Activated T-helper 1 cell treated with anti-CD3 and anti-CD28 coated beads, Interleukin-12 subunit alpha, Interleukin-12 subunit beta, Interleukin-2, Interleukin-4 antibody, amounts not matched to agents 30 ng/mL and 10 ng/mL and 1 ng/mL, durations not matched to agents 14 hours and 24 hours and 36 hours (primary cell): ENCODE results near the gene CHCHD6. TPM values are rescaled to one million over a fixed set of nuclear protein-coding genes. Genes with fewer than 3 reads are reported as not detected.

ENCODE experiments used
- DNase-seq: peaks from one replicate; pipeline ENCODE4 v3.0.0; 2021; ENCODE audit warnings: low spot score
- H3K27ac Mint-ChIP-seq: one replicate; pipeline ENCODE4 v1.8.0; 2021; ENCODE audit warnings: mild to moderate bottlenecking, mixed read lengths
- H3K27me3 Mint-ChIP-seq: one replicate; pipeline ENCODE4 v1.8.0; 2022; ENCODE audit warnings: mild to moderate bottlenecking, moderate library complexity, mixed read lengths; ENCODE audit not compliant: insufficient read depth
- H3K36me3 Mint-ChIP-seq: one replicate; pipeline ENCODE4 v1.8.0; 2021; ENCODE audit warnings: low read depth, mixed read lengths
- H3K4me1 Mint-ChIP-seq: one replicate; pipeline ENCODE4 v1.8.0; 2021; ENCODE audit warnings: low read depth, mixed read lengths
- H3K4me3 Mint-ChIP-seq: one replicate; pipeline ENCODE4 v1.8.0; 2021; ENCODE audit warnings: mild to moderate bottlenecking, moderate library complexity, mixed read lengths
- H3K9me3 Mint-ChIP-seq: one replicate; pipeline ENCODE4 v1.8.0; 2021; ENCODE audit warnings: mixed read lengths
- intact Hi-C: fragments of 100-400 bp; cut with micrococcal nuclease; formaldehyde crosslinking; loops from one replicate; pipeline ENCODE4 v1.15.1; 2024
- total RNA-seq: library from RNA; stranded (reverse); gene quantifications from 2 replicates; pipeline ENCODE4 v1.2.3, GENCODE V29; 2022

Gene CHCHD6
- total RNA-seq, 1 donor from 2014 or later, result 17.5 TPM

DNA sequence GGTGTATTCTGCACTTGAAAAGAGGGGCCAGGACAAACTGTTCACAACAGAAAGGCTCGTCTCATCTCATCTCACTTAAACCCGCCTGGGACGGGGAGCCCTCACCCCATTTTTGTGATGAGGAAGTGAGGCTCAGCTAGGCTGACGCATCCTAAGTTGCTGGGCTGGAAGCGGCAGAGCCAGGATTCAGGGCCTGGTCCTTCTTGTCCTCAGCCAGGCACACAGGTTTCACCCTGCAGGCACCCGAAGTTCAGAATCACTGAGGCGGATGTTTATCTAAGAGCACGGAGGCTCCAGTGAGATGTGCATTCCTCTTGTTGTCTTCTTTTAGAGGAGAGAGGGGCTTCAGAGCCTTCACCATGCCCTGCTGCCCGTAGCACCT is 227.8 kb downstream of the CHCHD6 start:
- DNase-seq, result no peak
- no peak overlapping the region for H3K27ac Mint-ChIP-seq
- no peaks in the 10 kb centered on the region for H3K36me3 Mint-ChIP-seq
- no peak overlapping the region for H3K4me3 Mint-ChIP-seq
- H3K9me3 Mint-ChIP-seq, result no peaks in the 10 kb centered on the region
- intact Hi-C loops, result no loop called here
- no peaks in the 10 kb centered on the region for H3K27me3 Mint-ChIP-seq
- peaks cover 10% of the 10 kb centered on the region for H3K4me1 Mint-ChIP-seq

DNA sequence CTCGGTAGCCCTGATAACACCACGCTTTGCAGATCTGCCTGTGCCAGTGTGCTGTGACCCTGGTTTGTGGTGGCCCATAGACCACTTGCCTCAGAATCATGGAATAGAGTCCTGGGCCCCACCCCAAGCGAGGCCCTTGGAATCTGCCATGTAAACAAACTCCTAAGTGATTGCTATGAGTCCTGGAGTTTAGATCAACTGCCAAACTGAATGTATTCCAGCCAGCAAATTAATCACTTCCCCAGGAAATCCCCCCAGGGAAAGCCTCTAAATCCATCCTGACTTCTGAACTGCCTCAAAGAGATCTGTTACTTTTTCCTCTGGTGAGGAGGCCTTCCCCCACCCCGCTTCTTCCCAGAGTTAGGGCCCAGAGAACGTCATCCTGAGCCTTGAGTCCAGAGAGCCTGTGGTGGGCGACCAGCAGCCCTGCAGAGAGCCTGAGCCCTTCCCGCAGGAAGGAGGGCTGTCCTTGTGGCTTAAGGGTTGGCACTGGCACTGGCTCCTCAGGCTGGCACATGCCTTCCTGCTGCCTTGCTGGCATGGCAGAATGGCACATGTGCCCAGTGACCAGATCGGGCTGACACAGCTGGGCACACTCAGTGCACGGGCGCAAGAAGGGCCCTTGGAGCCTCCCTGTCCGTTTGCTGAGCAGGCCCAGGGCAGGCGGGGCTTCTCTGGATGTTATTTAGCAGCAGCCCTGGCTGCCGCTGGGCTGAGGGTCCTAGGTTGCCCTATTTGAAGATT is 228.3 kb downstream of the CHCHD6 start:
- Mint-ChIP-seq H3K9me3 (no peaks in the 10 kb centered on the region), H3K27me3 (no peaks in the 10 kb centered on the region), H3K4me1 (peaks cover 10% of the 10 kb centered on the region), H3K27ac (no peak overlapping the region), H3K4me3 (no peak overlapping the region), H3K36me3 (no peaks in the 10 kb centered on the region)
- DNase-seq, result no peak
- intact Hi-C loops, result no loop called here

DNA sequence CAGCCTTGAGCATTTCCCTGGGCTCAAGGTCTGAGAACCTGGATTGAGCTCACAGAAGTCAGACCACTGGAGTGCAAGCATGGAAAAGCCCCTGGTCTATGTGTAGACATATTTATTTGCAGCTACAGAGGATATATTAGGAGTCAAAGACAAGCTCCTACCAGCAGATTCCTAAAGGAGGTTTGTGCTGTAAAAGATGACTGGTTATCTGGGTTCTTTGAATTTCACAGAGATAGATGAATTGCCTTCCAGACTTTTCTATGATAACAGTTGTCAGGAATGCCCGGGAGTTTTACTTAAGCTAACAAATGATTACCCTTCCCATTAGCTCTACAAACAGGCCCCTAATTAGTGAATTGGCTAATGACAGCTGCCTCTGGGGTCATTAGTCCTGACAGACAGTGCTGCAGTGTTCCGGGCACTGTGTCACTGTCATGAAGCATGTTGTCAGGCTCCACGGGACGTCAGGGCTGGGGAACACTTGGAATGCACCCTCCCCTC is 230.0 kb downstream of the CHCHD6 start:
- DNase-seq, result no peak
- Mint-ChIP-seq H3K4me3 (no peak overlapping the region), H3K4me1 (peaks cover 10% of the 10 kb centered on the region), H3K27ac (no peak overlapping the region), H3K27me3 (no peaks in the 10 kb centered on the region), H3K9me3 (no peaks in the 10 kb centered on the region), H3K36me3 (no peaks in the 10 kb centered on the region)
- intact Hi-C loops, result no loop called here

DNA sequence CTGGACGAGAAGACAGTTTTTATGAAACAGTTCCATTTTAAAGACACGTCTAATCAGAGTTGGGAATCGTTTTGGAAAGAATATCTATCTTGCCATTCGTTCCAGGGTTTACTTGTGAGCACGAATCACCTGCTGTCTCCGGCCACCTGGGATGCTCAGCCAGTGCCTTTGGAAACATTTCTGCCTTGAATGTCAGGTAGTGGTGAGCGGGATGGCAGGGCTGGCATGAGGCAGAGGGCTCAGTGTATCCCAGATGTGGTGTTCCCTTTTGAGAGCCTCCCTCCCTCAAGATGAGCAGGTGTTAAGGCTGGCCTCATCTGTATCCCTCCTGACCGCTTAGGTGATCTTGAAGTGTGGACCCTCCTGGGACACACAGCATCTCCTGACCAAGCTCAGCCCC is 231.0 kb downstream of the CHCHD6 start:
- no peaks in the 10 kb centered on the region for H3K27me3 Mint-ChIP-seq
- H3K27ac Mint-ChIP-seq, result no peak overlapping the region
- intact Hi-C loops, result no loop called here
- peaks cover 10% of the 10 kb centered on the region for H3K4me1 Mint-ChIP-seq
- no peak for DNase-seq
- H3K9me3 Mint-ChIP-seq, result no peaks in the 10 kb centered on the region
- no peaks in the 10 kb centered on the region for H3K36me3 Mint-ChIP-seq
- no peak overlapping the region for H3K4me3 Mint-ChIP-seq

DNA sequence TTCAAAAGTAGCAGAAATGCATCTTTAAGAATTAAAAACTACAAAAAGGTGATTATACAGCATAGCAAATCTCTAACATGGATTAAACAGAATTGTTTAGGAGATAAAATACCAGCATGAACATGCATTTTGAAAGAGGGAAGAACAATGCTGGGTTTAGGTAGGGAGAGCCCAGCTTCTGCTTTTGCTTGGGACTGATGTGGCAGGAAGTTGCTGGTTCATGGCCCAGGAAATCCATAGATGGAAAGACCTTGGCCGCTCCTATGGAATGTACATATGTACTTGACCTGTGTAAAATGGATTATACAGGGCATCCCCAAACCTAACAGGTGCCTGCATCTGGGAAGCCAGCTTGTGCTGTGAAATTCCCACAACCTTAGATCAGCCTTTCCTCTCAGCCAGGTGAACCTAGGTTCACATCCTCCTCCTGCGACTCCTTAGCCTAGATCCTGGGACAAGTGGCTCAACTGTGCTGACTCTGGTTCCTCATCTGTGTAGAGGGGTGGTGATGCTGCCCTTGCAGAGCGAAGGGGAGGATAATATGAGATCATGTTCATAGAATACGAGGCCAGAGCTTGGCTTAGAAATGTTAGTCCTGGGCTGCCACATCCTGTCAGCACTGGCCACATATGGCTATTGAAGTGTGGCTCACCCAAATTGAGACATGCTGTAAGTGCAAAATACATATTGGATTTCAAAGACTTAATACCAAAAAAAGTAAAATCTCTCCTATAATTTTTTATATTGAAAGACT is 231.9 kb downstream of the CHCHD6 start:
- no peaks in the 10 kb centered on the region for H3K36me3 Mint-ChIP-seq
- DNase-seq, result no peak
- intact Hi-C loops, result no loop called here
- H3K9me3 Mint-ChIP-seq, result no peaks in the 10 kb centered on the region
- no peak overlapping the region for H3K27ac Mint-ChIP-seq
- peaks cover 10% of the 10 kb centered on the region for H3K4me1 Mint-ChIP-seq
- peaks cover 3% of the 10 kb centered on the region for H3K27me3 Mint-ChIP-seq
- H3K4me3 Mint-ChIP-seq, result no peak overlapping the region

DNA sequence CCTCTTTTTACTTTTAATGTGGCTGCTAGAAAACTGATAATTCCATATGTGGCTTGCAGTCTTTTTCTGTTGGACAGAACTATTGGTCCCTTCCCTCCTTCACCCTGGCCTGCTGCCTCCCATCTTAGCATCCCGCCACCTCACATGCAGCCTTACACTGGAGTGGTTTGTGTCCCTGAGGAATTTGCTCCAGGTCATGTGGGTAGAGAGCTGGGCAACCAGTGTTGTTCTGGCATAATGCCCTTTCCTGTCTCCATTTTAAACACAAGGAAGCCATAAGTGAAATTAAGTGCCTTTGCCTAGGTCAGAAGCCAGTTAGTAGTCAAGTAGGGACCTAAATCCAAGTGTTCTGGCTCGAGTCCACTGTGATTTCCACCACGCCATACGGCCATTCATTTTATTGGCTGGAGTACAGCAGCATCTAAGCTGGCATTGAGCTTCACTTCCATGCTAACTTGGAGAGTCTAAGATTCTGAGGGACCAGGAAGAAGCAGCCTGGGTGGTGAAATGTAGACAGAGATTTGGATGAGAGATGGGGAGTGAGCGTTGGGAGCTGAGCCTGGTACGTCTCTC is 232.9 kb downstream of the CHCHD6 start:
- H3K9me3 Mint-ChIP-seq, result no peaks in the 10 kb centered on the region
- DNase-seq, result no peak
- peaks cover 10% of the 10 kb centered on the region for H3K4me1 Mint-ChIP-seq
- H3K27me3 Mint-ChIP-seq, result peaks cover 4% of the 10 kb centered on the region
- no peak overlapping the region for H3K4me3 Mint-ChIP-seq
- no peaks in the 10 kb centered on the region for H3K36me3 Mint-ChIP-seq
- intact Hi-C loops, result no loop called here
- H3K27ac Mint-ChIP-seq, result no peak overlapping the region

DNA sequence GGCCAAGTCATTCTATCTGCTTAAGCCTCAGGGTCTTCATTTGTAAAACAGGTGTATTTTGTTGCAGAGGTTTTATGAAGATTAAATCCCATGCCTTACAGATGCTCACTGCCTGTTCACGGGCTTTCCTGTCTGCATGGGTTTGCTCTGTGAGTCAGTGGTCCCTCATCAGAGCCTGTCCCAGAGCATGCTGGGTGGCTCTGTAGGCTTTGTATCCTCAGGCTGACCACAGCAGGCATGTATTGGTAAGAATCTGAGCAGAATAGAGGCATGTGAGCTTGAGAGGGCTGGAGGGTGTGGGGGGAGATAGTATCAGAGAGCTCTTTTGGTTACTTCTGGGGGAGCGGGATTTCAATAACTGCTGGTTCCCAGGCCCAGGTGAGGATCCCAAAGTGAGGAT is 233.5 kb downstream of the CHCHD6 start:
- intact Hi-C loops, result no loop called here
- Mint-ChIP-seq H3K36me3 (no peaks in the 10 kb centered on the region), H3K9me3 (no peaks in the 10 kb centered on the region), H3K4me1 (peaks cover 10% of the 10 kb centered on the region), H3K27me3 (peaks cover 4% of the 10 kb centered on the region), H3K27ac (no peak overlapping the region), H3K4me3 (no peak overlapping the region)
- DNase-seq, result no peak

DNA sequence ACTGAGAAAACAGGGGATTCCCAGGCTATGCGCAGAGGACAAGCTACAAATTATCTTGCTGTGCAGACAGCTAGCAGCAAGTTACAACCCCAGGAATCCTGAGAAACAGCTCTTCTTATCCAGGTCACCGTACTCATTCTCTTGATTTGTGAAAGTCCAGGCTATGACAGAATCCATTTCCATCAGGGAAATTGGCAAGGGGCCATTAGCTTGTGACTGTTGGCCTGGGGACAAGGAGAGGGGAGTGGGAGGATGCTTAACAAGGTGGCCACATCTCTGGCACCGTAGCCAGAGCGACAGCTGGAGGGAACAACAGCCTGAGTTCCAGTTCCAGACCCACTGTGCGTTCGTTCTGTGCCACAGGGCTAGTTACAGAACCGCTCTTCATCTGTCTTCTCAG is 233.9 kb downstream of the CHCHD6 start:
- Mint-ChIP-seq H3K4me1 (peaks cover 10% of the 10 kb centered on the region), H3K27ac (no peak overlapping the region), H3K4me3 (no peak overlapping the region), H3K36me3 (no peaks in the 10 kb centered on the region), H3K9me3 (no peaks in the 10 kb centered on the region), H3K27me3 (peaks cover 4% of the 10 kb centered on the region)
- DNase-seq, result no peak
- intact Hi-C loops, result no loop called here

DNA sequence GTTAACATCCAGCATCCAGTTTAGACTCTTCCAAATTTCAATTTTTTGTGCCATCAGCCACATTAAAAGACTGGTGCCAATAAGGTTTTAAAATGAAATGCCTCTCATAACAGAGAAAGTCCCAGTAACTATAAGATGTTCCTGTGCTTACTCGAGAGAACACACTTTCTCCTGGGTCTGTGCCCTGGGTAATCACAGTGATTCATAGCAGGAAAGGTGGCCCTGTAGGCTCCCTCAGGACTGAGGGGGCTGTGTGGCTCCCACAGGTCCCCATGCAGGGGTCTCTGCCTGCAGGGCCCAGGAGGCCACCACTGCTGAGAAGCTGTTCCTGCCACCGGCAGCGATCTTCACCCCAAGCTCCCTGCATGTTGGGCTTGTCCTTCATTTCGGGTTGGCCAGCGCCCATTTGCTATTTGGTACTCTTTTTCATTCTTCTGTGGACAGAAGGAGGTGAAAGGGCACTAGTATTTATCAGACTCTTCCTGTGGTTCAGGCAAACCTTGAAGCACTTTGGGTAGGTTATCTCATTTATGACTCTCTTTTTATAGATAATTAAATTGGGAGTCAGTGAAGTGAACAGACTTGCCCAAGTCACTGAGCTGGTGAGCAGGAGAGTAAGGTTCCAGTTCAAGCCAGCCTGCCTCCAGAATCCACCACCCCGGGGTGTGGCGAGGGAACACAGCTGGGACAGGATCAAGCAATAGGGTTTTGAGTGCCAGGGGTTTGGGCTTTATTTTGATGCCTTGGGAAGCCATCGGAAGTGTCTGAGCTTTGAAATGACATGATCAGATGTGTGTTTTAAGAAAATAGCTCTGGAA is 234.7 kb downstream of the CHCHD6 start:
- no peaks in the 10 kb centered on the region for H3K36me3 Mint-ChIP-seq
- H3K27me3 Mint-ChIP-seq, result peaks cover 4% of the 10 kb centered on the region
- H3K27ac Mint-ChIP-seq, result no peak overlapping the region
- intact Hi-C loops, result no loop called here
- peaks cover 10% of the 10 kb centered on the region for H3K4me1 Mint-ChIP-seq
- no peaks in the 10 kb centered on the region for H3K9me3 Mint-ChIP-seq
- no peak overlapping the region for H3K4me3 Mint-ChIP-seq
- no peak for DNase-seq

DNA sequence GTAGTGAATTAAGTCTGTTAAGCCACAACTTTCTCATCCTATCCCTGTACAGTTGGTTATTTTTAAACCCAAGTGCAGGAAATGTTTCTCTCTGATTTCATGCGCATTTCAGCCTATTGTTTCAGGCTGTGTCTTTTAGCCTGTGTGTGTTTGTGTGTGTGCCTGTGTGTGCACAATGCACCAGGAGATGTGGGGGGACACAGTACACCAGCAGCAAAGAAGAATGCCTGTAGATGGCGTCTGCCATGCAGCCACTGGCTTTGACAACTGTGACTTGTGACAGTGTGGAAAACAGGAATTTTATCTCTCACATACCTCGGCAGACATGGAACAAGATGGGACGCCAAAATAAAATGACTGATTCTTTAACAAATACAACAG is 235.3 kb downstream of the CHCHD6 start:
- Mint-ChIP-seq H3K27ac (no peak overlapping the region), H3K36me3 (no peaks in the 10 kb centered on the region), H3K27me3 (peaks cover 4% of the 10 kb centered on the region), H3K4me1 (peaks cover 10% of the 10 kb centered on the region), H3K9me3 (no peaks in the 10 kb centered on the region), H3K4me3 (no peak overlapping the region)
- DNase-seq, result no peak
- intact Hi-C loops, result no loop called here

DNA sequence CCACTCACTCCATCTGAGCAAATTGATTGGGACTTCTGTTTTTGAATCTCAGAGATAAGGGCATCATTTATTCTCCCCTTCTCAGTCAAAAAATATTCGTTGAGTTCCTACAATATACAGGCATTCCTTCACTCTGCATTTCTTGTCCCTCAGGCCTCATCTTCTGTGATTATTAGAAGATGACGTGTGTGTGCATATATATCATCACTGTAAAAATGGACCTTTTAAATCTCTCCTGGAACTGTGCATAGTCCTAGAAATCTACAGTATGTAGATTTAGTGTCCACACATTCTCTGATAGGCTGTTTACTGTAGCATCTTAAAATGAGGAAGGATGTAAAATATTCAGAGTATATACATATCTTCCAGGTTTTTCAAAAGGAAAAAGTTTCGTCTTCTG is 235.7 kb downstream of the CHCHD6 start:
- Mint-ChIP-seq H3K27me3 (peaks cover 4% of the 10 kb centered on the region), H3K27ac (no peak overlapping the region), H3K9me3 (no peaks in the 10 kb centered on the region), H3K4me3 (no peak overlapping the region), H3K36me3 (no peaks in the 10 kb centered on the region), H3K4me1 (peaks cover 10% of the 10 kb centered on the region)
- DNase-seq, result no peak
- intact Hi-C loops, result no loop called here

DNA sequence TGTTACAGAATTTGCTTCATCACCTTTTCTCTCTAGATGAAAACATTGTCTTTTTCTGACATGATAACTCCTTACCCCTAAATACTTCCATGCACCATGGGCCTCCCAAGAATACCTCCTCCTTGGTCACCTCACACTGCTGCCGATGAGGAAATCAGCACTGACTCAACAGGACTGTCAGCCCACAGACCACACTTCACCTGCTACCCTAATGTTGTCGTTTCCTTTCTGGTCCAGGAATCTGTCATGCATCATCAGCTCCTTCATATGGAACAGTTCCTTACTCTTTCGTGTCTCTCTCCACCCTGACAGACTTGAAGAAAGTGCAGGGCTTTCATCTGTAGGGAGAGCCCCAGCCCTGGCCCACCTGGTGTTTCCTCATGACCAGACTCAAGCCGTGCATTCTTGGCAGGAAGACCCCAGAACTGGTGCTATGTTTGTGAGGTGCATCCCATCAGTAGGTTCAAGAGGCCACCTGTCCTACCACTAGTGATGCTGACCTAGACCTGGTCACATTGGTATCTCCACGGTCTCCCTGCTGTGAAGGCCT is 237.8 kb downstream of the CHCHD6 start:
- no peaks in the 10 kb centered on the region for H3K4me1 Mint-ChIP-seq
- H3K36me3 Mint-ChIP-seq, result no peaks in the 10 kb centered on the region
- peaks cover 4% of the 10 kb centered on the region for H3K27me3 Mint-ChIP-seq
- no peak overlapping the region for H3K4me3 Mint-ChIP-seq
- no peak overlapping the region for H3K27ac Mint-ChIP-seq
- H3K9me3 Mint-ChIP-seq, result no peaks in the 10 kb centered on the region
- intact Hi-C loops, result no loop called here
- no peak for DNase-seq
